Upper lobe of left lung (tissue), 4 donors: ENCODE data around the gene SH3GLB2.

Experiments used
- CTCF ChIP-seq, 6 experiments: fragments of 450-650 bp in 4 of 6; fragments of 200-600 bp in 2 of 6; sonication (generic) in 2 of 6; IDR thresholded peaks; one replicate each; pipeline ENCODE4 v1.5.1; 2016 to 2019; ENCODE audit warnings: antibody characterized with exemption in 6 of 6
- EP300 ChIP-seq, 4 donors: sonication (generic); formaldehyde crosslinking; IDR thresholded peaks; one replicate each; pipeline ENCODE4 v1.5.1; 2017; ENCODE audit warnings: antibody characterized with exemption in 4 of 4, control low read depth in 2 of 4
- POLR2A ChIP-seq, 4 donors: fragments of 450-650 bp; IDR thresholded peaks; one replicate each; pipeline ENCODE4 v1.5.1; 2016 to 2017; ENCODE audit warnings: antibody characterized with exemption in 4 of 4, mild to moderate bottlenecking in 2 of 4
- POLR2AphosphoS5 ChIP-seq, 2 donors: sonication (generic); formaldehyde crosslinking; IDR thresholded peaks; one replicate each; pipeline ENCODE4 v1.5.1; 2017; ENCODE audit warnings: antibody characterized with exemption in 2 of 2

- peak; percentile 33 to 78 (median 60) for TF ChIP-seq CTCF (IDR thresholded peaks at IDR 0.05)
- TF ChIP-seq POLR2A (IDR thresholded peaks at IDR 0.05): no peak
- TF ChIP-seq POLR2AphosphoS5 (IDR thresholded peaks at IDR 0.05): no peak
- no peak for TF ChIP-seq EP300 (IDR thresholded peaks at IDR 0.05)
These were observed 21.6 kb downstream of the SH3GLB2 start for GRCh38 chr9:129006328-129007034.
